Panc1 (cell line): ENCODE data around the gene TRAFD1. TPM values are rescaled to one million over a fixed set of nuclear protein-coding genes. Genes with fewer than 3 reads are reported as not detected.
"Not testable (repeated sequence)": the region's sequence is repeated elsewhere in the genome, so short reads cannot be mapped to it uniquely, and the experiment has no call there.

ENCODE experiments used
- ATAC-seq: fragments of 200-7000 bp; cut with Tn5 transposase; 2 replicates; pipeline ENCODE4 v1.9.1; 2020; ENCODE audit warnings: mild to moderate bottlenecking, moderate library complexity
- BruUV-seq: library from RNA; stranded (reverse); fragments of 400-500 nt; replicated peaks from 2 replicates; lab custom pipeline; 2021; lab: Mats Ljungman, UMichigan
- CTCF ChIA-PET: fragments of 300-600 bp; sonication (Branson Sonifier 250); formaldehyde crosslinking; loops from one replicate; lab custom pipeline; 2022; ENCODE audit warnings: antibody characterized with exemption; lab: Charles Lee
- POLR2A ChIA-PET: fragments of 300-600 bp; sonication (Branson Sonifier 250); formaldehyde crosslinking; loops from one replicate; lab custom pipeline; 2022; ENCODE audit warnings: antibody characterized with exemption; lab: Charles Lee
- DNase-seq: peaks from one replicate; pipeline ENCODE4 v3.0.0-alpha.2; 2010; ENCODE audit warnings: low read depth, low spot score
- H3K27ac ChIP-seq: 2 replicates; pipeline ENCODE4 v1.5.1; 2011; ENCODE audit warnings: mild to moderate bottlenecking, low read length, inconsistent platforms
- H3K27me3 ChIP-seq: fragments of 200-500 bp; sonication (Bioruptor generic); 2 replicates; pipeline ENCODE4 v1.6.0; 2014; ENCODE audit warnings: low read length, inconsistent platforms; ENCODE audit not compliant: control insufficient read depth, insufficient read depth
- H3K36me3 ChIP-seq: fragments of 200-500 bp; sonication (Bioruptor generic); 2 replicates; pipeline ENCODE4 v1.5.1; 2014; ENCODE audit warnings: inconsistent platforms, mild to moderate bottlenecking, low read length, moderate library complexity; ENCODE audit not compliant: control insufficient read depth, insufficient read depth
- H3K4me1 ChIP-seq: 2 replicates; pipeline ENCODE4 v1.5.1; 2011; ENCODE audit warnings: inconsistent platforms, mild to moderate bottlenecking, low read length, moderate library complexity; ENCODE audit not compliant: control insufficient read depth, insufficient read depth
- H3K4me3 ChIP-seq, 2 experiments: 2 replicates each; pipeline ENCODE4 v1.5.1; 2011 to 2012; ENCODE audit warnings: low read depth in 2 of 2, low read length in 2 of 2, mild to moderate bottlenecking in 2 of 2, inconsistent platforms in 1 of 2, moderate library complexity in 1 of 2
- H3K9me3 ChIP-seq: fragments of 200-500 bp; sonication (Bioruptor generic); 2 replicates; pipeline ENCODE4 v1.5.1; 2014; ENCODE audit warnings: low read depth, mild to moderate bottlenecking, inconsistent platforms, low read length, moderate library complexity; ENCODE audit not compliant: control insufficient read depth, insufficient read depth
- POLR2AphosphoS5 ChIP-seq: IDR thresholded peaks from 2 replicates; pipeline ENCODE4 v1.6.1; 2012; ENCODE audit warnings: mild to moderate bottlenecking, low read depth, low read length, moderate library complexity
- SIN3A ChIP-seq: IDR thresholded peaks from 2 replicates; pipeline ENCODE4 v1.6.1; 2012; ENCODE audit warnings: low read depth, mild to moderate bottlenecking, low read length, moderate library complexity, borderline replicate concordance; ENCODE audit not compliant: insufficient read depth
- TCF7L2 ChIP-seq: IDR thresholded peaks from 2 replicates; pipeline ENCODE4 v1.6.1; 2011; ENCODE audit warnings: mild to moderate bottlenecking, low read depth, low read length, inconsistent platforms
- in situ Hi-C: cut with HindIII; loops from 2 replicates; pipeline ENCODE4 v1.10.0; 2016; ENCODE audit warnings: low sequenced_read_pairs, low pct_unique_long_range_greater_than_20kb
- intact Hi-C: fragments of 100-400 bp; cut with micrococcal nuclease; formaldehyde crosslinking; loops from one replicate; pipeline ENCODE4 v1.10.0; 2022; ENCODE audit not compliant: unreplicated experiment
- total RNA-seq: library from RNA; stranded (reverse); gene quantifications from one replicate; pipeline ENCODE4 v1.2.1, GENCODE V29; 2021; ENCODE audit not compliant: unreplicated experiment
- TF ChIP-seq, protein P1 (sequence below): fragments of 450-650 bp; IDR thresholded peaks from 2 replicates; pipeline ENCODE4 v1.5.1; 2017; ENCODE audit warnings: mild to moderate bottlenecking
- TF ChIP-seq, protein P2 (sequence below), 2 experiments: IDR thresholded peaks; 2 replicates each; pipeline ENCODE4 v1.6.1; 2011 to 2012; ENCODE audit warnings: low read depth in 2 of 2, control low read depth in 1 of 2, low read length in 1 of 2, mild to moderate bottlenecking in 1 of 2, moderate library complexity in 1 of 2; ENCODE audit not compliant: insufficient read depth in 1 of 2

TRAFD1 gene
- total RNA-seq, 1 experiment from 2014 or later = 32.9 TPM

DNA sequence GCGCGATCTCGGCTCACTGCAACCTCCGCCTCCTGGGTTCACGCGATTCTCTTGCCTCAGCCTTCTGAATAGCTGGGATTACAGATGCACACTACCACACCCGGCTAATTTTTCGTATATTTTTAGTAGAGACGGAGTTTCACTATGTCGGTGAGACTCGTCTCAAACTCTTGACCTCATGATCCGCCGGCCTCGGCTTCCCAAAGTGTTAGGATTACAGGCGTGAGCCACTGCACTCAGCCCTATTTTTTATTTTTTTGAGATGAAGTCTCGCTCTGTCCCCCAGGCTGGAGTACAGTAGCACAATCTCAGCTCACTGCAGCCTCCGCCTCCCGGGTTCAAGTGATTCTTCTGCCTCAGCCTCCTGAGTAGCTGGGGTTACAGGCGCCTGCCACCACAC lies 22.6 kb upstream of the TRAFD1 start:
- peaks cover 16% of the 10 kb centered on the region for H3K4me1 ChIP-seq
- H3K9me3 ChIP-seq, DNase-seq, H3K4me3 ChIP-seq, intact Hi-C loops, in situ Hi-C loops, BruUV-seq, ATAC-seq, H3K36me3 ChIP-seq, POLR2A ChIA-PET, CTCF ChIA-PET, H3K27me3 ChIP-seq, H3K27ac ChIP-seq: not testable (repeated sequence)

DNA sequence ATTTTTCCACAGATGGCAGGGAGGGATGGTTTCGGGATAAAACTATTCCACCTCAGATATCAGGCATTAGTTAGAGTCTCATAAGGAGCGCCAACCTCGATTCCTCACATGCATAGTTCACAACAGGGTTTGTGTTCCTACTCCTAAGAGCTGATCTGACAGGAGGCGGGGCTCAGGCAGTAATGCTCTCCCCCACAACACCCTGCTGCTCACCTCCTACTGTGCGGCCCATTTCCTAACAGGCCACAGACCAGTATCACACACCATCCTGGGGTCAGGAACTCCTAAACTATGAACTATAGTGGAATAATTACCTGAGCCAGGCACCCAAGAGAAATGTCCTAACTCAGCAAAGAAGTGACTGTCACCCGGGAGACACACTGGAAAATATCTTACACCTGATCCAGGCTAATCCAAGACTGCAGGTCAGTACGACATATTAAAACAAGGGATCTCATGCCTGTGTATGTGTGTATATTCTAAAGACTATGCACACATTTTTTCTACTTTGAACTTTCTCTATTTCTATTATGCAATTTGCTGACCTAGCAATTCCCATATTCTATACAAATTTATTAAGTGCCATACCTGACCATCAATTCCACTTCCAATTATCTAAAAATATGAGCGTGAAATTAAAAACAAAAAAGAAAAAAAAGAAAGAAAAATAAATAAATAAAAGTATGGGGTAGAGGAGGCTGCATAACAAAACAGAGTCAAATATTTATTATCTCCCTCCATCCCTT lies 21.4 kb upstream of the TRAFD1 start:
- Histone ChIP-seq H3K27me3 (no peaks in the 10 kb centered on the region), H3K27ac (no peak overlapping the region), H3K4me1 (peaks cover 16% of the 10 kb centered on the region), H3K36me3 (peaks cover 12% of the 10 kb centered on the region), H3K9me3 (no peaks in the 10 kb centered on the region), H3K4me3 (no peak overlapping the region)
- DNase-seq = no peak
- ChIA-PET POLR2A (no interaction called here), CTCF (no interaction called here)
- intact Hi-C loops (no loop called here), in situ Hi-C loops (no loop called here)
- BruUV-seq = no TSS peak
- TF ChIP-seq, protein P1, sequence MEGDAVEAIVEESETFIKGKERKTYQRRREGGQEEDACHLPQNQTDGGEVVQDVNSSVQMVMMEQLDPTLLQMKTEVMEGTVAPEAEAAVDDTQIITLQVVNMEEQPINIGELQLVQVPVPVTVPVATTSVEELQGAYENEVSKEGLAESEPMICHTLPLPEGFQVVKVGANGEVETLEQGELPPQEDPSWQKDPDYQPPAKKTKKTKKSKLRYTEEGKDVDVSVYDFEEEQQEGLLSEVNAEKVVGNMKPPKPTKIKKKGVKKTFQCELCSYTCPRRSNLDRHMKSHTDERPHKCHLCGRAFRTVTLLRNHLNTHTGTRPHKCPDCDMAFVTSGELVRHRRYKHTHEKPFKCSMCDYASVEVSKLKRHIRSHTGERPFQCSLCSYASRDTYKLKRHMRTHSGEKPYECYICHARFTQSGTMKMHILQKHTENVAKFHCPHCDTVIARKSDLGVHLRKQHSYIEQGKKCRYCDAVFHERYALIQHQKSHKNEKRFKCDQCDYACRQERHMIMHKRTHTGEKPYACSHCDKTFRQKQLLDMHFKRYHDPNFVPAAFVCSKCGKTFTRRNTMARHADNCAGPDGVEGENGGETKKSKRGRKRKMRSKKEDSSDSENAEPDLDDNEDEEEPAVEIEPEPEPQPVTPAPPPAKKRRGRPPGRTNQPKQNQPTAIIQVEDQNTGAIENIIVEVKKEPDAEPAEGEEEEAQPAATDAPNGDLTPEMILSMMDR = no peak
- no peak for TF ChIP-seq SIN3A
- no peak for TF ChIP-seq POLR2AphosphoS5
- TF ChIP-seq TCF7L2 = no peak
- TF ChIP-seq, protein P2, sequence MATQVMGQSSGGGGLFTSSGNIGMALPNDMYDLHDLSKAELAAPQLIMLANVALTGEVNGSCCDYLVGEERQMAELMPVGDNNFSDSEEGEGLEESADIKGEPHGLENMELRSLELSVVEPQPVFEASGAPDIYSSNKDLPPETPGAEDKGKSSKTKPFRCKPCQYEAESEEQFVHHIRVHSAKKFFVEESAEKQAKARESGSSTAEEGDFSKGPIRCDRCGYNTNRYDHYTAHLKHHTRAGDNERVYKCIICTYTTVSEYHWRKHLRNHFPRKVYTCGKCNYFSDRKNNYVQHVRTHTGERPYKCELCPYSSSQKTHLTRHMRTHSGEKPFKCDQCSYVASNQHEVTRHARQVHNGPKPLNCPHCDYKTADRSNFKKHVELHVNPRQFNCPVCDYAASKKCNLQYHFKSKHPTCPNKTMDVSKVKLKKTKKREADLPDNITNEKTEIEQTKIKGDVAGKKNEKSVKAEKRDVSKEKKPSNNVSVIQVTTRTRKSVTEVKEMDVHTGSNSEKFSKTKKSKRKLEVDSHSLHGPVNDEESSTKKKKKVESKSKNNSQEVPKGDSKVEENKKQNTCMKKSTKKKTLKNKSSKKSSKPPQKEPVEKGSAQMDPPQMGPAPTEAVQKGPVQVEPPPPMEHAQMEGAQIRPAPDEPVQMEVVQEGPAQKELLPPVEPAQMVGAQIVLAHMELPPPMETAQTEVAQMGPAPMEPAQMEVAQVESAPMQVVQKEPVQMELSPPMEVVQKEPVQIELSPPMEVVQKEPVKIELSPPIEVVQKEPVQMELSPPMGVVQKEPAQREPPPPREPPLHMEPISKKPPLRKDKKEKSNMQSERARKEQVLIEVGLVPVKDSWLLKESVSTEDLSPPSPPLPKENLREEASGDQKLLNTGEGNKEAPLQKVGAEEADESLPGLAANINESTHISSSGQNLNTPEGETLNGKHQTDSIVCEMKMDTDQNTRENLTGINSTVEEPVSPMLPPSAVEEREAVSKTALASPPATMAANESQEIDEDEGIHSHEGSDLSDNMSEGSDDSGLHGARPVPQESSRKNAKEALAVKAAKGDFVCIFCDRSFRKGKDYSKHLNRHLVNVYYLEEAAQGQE (IDR thresholded peaks at IDR 0.05; ENCODE audit: insufficient read depth in 1 of 2, low read depth in 2 of 2, low read length in 1 of 2) = no peak
- ATAC-seq = no peak

DNA sequence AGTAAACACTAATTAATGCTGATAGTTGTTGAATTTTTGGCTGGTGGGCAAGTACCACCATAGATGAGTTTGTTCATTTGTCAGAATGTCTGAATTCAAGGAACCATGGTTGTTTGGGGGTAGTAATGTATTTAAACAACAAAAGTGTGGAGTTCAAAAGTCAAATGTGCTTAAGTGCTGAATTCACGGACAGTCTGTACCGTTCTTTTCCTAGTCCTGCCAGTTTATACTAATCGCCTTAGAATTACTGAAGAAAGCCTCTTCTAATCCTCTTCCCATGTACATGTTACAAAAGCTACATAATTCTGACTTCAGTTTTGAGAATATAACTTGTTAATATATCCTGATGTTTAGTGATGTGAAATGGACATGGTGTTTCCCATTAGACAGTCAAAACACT lies 19.5 kb upstream of the TRAFD1 start:
- intact Hi-C loops (no loop called here), in situ Hi-C loops (no loop called here)
- Histone ChIP-seq H3K36me3 (peaks cover 12% of the 10 kb centered on the region), H3K4me1 (peaks cover 24% of the 10 kb centered on the region), H3K9me3 (no peaks in the 10 kb centered on the region), H3K27ac (no peak overlapping the region), H3K4me3 (no peak overlapping the region), H3K27me3 (no peaks in the 10 kb centered on the region)
- DNase-seq (no peak), ATAC-seq (no peak)
- TF ChIP-seq, protein P1 = no peak
- no peak for TF ChIP-seq SIN3A
- no peak for TF ChIP-seq TCF7L2
- TF ChIP-seq POLR2AphosphoS5 = no peak
- TF ChIP-seq, protein P2 (IDR thresholded peaks at IDR 0.05; ENCODE audit: insufficient read depth in 1 of 2, low read depth in 2 of 2, low read length in 1 of 2) = no peak
- ChIA-PET POLR2A (interaction anchor here (0.6 kb wide), 1 partner anchor 106 kb away, joined by 5 read pairs; no protein-coding TSS in a partner anchor), CTCF (no interaction called here)
- no TSS peak for BruUV-seq
